Loucy (cell line): ENCODE results near the gene ATE1.

Source experiments
- EZH2phosphoT487 ChIP-seq: fragments of 200-600 bp; IDR thresholded peaks from 2 replicates; pipeline ENCODE4 v1.6.1; 2018; ENCODE audit warnings: antibody characterized with exemption, mild to moderate bottlenecking, moderate library complexity, borderline replicate concordance
- TF ChIP-seq, protein P1 (sequence below): fragments of 200-600 bp; sonication (generic); conservative IDR thresholded peaks from 2 replicates; pipeline ENCODE4 v1.5.1; 2014; ENCODE audit warnings: mild to moderate bottlenecking, antibody characterized with exemption, low read length

DNA sequence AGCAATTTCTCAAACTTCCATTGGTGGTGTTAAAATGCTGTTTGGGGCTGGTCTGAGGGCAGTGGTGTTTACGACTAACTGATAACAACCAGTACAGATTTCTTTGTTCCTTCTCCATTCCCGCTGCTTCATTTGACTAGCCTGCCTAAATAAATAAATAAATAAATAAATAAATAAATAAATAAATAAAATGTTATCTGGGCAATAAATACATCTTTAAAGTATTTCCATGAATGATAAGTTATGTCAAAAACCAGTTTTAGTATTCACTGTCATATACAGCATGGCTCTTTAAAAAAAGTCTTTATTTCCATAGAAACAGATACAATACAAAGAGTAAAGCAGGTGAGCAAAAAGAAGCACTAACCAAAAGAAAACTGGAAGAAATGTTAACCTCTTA, 81.3 kb downstream of the ATE1 start:
- TF ChIP-seq, protein P1, sequence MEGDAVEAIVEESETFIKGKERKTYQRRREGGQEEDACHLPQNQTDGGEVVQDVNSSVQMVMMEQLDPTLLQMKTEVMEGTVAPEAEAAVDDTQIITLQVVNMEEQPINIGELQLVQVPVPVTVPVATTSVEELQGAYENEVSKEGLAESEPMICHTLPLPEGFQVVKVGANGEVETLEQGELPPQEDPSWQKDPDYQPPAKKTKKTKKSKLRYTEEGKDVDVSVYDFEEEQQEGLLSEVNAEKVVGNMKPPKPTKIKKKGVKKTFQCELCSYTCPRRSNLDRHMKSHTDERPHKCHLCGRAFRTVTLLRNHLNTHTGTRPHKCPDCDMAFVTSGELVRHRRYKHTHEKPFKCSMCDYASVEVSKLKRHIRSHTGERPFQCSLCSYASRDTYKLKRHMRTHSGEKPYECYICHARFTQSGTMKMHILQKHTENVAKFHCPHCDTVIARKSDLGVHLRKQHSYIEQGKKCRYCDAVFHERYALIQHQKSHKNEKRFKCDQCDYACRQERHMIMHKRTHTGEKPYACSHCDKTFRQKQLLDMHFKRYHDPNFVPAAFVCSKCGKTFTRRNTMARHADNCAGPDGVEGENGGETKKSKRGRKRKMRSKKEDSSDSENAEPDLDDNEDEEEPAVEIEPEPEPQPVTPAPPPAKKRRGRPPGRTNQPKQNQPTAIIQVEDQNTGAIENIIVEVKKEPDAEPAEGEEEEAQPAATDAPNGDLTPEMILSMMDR = no peak
- no peak for TF ChIP-seq EZH2phosphoT487
